GM12892 (cell line): Measurements from ENCODE around the gene C22orf42.

ENCODE experiments used
- POLR2A ChIP-seq: IDR thresholded peaks from 2 replicates; pipeline ENCODE4 v1.6.1; 2011; ENCODE audit warnings: low read depth, low read length, control low read depth
- POLR2AphosphoS5 ChIP-seq: IDR thresholded peaks from 2 replicates; pipeline ENCODE4 v1.6.1; 2011; ENCODE audit warnings: low read depth, low read length, control low read depth
- TAF1 ChIP-seq: IDR thresholded peaks from 2 replicates; pipeline ENCODE4 v1.6.1; 2011; ENCODE audit warnings: low read depth, mild to moderate bottlenecking, control low read depth, low read length, borderline replicate concordance

DNA sequence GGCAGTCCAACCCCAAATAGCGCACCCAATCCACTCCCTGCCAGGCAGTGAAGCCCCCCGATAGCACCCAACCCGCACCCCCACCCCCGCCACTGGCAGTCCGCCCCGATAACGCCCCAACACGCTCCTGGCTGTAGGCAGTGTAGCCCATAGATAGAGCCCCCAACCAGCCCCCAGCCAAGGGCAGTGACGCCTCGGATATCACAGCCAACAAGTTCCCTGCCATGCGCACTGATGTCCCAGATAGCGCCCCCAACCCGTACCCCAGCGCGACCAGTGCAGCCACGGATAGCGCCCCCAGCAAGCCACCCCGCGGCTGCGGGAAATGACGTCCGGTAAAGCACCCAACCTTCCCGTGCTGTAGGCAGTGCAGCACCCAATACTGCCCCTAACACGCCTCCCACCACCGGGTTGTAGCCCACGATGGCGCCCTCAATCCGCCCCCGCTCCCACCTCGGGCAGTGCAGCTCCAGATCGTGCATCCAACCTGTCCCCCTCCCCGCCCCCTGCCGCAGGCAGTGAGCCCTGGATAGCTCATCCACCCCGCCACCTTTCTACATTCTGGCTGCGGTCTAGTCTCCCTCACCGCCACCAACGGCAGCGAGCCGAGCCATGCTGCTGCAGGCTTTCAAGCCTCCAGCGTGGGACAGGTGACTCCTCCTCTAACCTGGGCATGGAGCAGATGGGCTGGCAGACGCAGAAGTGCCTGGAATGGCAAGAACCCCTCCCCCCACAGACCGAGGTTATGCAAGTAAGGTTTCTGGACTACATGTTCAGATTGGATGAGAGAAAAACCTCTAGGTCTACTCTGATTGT, 45.1 kb upstream of the C22orf42 start:
- TF ChIP-seq POLR2A (no peak), POLR2AphosphoS5 (no peak), TAF1 (no peak)
